Activated T-cell treated with anti-CD3 and anti-CD28 coated beads for 24 hours (primary cell): ENCODE measurements around the gene KRT72.

Source experiments
- DNase-seq: peaks from one replicate; pipeline ENCODE4 v3.0.0-alpha.2; 2020; ENCODE audit warnings: low read depth

Gene KRT72

DNA sequence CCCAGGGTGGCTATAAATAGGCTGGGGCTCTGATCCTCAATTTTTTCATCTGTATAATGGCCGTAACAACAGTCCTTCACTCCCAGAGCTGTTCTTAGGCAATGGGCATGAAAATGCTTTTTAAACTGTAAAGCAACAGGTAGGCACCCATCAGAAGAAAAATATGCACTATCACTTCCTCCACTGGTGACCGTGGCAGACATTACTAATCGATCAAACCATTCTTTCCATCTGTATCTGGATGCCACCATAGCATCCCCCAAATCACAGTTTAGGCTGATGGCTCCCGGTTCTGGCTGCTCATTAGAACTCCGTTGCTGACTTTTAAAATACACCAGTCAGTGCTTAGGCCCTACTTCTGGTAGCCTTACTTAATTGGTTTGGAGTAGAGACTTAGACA, 59.6 kb downstream of the KRT72 start:
- DNase-seq, result no peak

DNA sequence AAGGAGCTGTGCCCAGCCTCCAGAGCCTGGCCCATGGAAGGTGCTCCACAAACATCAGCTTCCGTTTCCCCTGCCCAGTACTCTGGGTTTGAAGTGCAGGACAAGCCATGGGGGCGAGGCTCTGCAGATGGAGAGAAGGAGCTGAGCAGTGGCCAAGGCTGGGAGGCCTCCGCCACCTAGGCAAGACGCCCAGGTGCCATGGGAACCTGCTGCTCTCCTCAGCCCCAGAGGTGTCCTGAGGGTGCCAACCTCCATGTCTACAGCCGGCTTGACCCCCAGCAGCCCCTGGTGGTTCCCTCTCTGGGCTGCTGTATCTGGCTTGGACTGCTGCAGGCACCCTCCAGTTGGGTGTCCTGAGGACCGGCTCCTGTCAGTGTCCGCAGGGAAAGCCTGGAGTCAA, 60.7 kb downstream of the KRT72 start:
- DNase-seq, result no peak

DNA sequence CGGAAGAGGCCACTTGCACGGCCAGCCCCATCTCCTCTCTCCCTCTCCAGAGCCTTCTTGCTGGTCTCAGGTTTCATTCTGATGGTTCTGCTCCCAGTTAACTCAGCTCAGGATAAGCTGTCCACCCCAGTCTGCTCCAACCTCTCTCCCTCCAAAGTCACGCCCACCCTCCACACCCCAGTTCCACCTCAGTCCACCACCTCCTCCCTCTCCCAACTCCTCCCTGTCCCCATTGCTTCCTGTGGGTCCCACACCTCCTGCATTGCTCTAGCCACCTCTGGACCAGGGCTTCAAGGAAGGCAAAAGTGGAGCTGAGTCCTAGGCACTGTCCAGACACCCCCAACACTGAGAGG, 61.5 kb downstream of the KRT72 start:
- no peak for DNase-seq

DNA sequence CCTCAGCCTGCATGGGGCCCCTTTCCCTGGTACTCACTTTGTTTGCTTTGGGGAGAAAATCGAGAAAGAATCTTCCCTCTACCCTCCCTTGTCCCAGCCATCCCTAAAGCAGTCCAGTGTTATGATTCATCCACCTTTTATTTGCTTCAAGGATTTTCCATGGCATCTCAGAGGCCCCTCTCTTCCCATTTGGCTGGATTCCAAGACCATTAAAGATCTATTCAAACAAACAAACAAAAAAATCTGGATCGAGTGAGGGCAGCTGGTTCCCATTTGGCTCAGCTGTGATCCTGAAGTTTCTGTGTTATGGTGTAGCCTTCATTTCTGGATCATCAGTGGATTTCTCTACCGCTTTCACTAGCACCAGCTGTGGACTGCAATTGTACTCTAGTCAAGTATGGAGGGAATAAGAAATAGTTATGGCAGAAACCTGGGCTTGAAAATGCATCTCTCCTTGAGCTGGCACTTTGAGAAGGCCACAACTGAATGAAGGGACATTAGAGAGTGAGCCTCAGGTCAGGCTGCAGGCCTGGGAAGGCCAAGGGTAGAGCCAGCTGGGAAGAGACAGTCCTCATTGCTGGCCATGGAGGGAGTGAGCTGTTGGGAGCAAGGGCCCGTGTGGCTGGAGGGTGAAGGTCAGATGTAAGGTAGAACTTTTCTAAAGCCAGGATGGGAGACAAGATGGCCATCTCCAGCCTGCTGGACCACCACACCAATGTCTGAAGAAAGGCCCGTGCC, 62.0 kb downstream of the KRT72 start:
- DNase-seq, result no peak

DNA sequence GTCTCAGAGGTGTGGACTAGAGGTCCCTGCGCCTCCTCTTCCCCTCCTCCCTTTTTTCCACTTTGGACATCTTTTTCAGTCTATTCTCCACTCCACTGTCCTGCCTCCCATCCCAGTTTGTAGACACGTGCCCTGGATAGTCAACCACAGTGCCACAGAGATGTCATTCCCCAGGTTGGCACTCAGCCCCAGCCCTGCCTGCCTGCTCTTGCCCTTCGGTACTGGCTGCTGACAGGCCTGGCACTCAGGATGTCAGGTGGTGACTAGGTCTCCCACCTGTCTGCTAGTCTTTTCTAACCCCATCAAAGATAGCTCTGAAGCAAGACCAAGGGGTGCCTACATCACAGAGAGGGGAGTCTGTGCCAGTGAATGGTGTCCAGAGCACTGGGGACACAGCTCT, 64.2 kb downstream of the KRT72 start:
- DNase-seq, result no peak
